Trophoblast cell (in vitro differentiated cells and primary cell): ENCODE measurements around the gene IGF2R.
A peak's percentile ranks its signal among the peaks of the same experiment; 100 is the strongest.

Experiments
- DNase-seq, 2 donors: peaks; one replicate each; pipeline ENCODE4 v3.0.0-alpha.2; 2016
- H2AFZ ChIP-seq: 2 replicates; pipeline ENCODE4 v1.6.1; 2013; ENCODE audit warnings: low read length, moderate library complexity, mild to moderate bottlenecking; ENCODE audit not compliant: insufficient read depth, poor library complexity
- H2AK5ac ChIP-seq: 2 replicates; pipeline ENCODE4 v1.6.1; 2013; ENCODE audit warnings: mild to moderate bottlenecking, low read length
- H2BK120ac ChIP-seq: 2 replicates; pipeline ENCODE4 v1.6.1; 2013; ENCODE audit warnings: low read length, mild to moderate bottlenecking, moderate library complexity; ENCODE audit not compliant: insufficient read depth, poor library complexity
- H2BK12ac ChIP-seq: 2 replicates; pipeline ENCODE4 v1.6.1; 2013; ENCODE audit warnings: mild to moderate bottlenecking, low read length, moderate library complexity
- H2BK5ac ChIP-seq: 2 replicates; pipeline ENCODE4 v1.6.1; 2013; ENCODE audit warnings: low read length, low read depth, moderate library complexity, mild to moderate bottlenecking; ENCODE audit not compliant: poor library complexity
- H3K14ac ChIP-seq: 2 replicates; pipeline ENCODE4 v1.6.1; 2013; ENCODE audit warnings: mild to moderate bottlenecking, low read length
- H3K18ac ChIP-seq: 2 replicates; pipeline ENCODE4 v1.6.1; 2013; ENCODE audit warnings: mild to moderate bottlenecking, low read length
- H3K23ac ChIP-seq: 2 replicates; pipeline ENCODE4 v1.6.1; 2013; ENCODE audit warnings: low read length
- H3K27ac ChIP-seq: 2 replicates; pipeline ENCODE4 v1.5.1; 2013; ENCODE audit warnings: low read depth, mild to moderate bottlenecking, inconsistent platforms, low read length, moderate library complexity
- H3K27me3 ChIP-seq: 2 replicates; pipeline ENCODE4 v1.6.1; 2013; ENCODE audit warnings: inconsistent platforms, mild to moderate bottlenecking, low read length, moderate library complexity; ENCODE audit not compliant: insufficient read depth
- H3K36me3 ChIP-seq, 2 experiments: 1 replicate in 1 of 2; 2 replicates in 1 of 2; pipeline ENCODE4 v1.6.1; 2013; ENCODE audit warnings: low read length in 2 of 2, mild to moderate bottlenecking in 2 of 2, moderate library complexity in 1 of 2; ENCODE audit not compliant: insufficient read depth in 2 of 2, control insufficient read depth in 1 of 2
- H3K4ac ChIP-seq: 2 replicates; pipeline ENCODE4 v1.6.1; 2013; ENCODE audit warnings: low read depth, mild to moderate bottlenecking, low read length, moderate library complexity
- H3K4me1 ChIP-seq, 2 experiments: 1 replicate in 1 of 2; 2 replicates in 1 of 2; pipeline ENCODE4 v1.6.1; 2013; ENCODE audit warnings: low read length in 2 of 2, mild to moderate bottlenecking in 2 of 2, moderate library complexity in 1 of 2; ENCODE audit not compliant: insufficient read depth in 2 of 2, control insufficient read depth in 1 of 2
- H3K4me2 ChIP-seq: 2 replicates; pipeline ENCODE4 v1.6.1; 2013; ENCODE audit warnings: inconsistent platforms, mild to moderate bottlenecking, low read length, moderate library complexity
- H3K4me3 ChIP-seq: 2 replicates; pipeline ENCODE4 v1.5.1; 2013; ENCODE audit warnings: mild to moderate bottlenecking, low read depth, low read length, inconsistent platforms
- H3K79me1 ChIP-seq: one replicate; pipeline ENCODE4 v1.6.1; 2013; ENCODE audit warnings: low read length
- H3K79me2 ChIP-seq: 2 replicates; pipeline ENCODE4 v1.6.1; 2013; ENCODE audit warnings: low read length, mild to moderate bottlenecking; ENCODE audit not compliant: control insufficient read depth, insufficient read depth, poor library complexity
- H3K9ac ChIP-seq: 2 replicates; pipeline ENCODE4 v1.6.1; 2013; ENCODE audit warnings: mild to moderate bottlenecking, low read length
- H3K9me3 ChIP-seq: 2 replicates; pipeline ENCODE4 v1.6.1; 2013; ENCODE audit warnings: low read depth, mild to moderate bottlenecking, control low read depth, inconsistent platforms, low read length; ENCODE audit not compliant: insufficient read depth
- H4K12ac ChIP-seq: 2 replicates; pipeline ENCODE4 v1.6.1; 2013; ENCODE audit warnings: low read depth, mild to moderate bottlenecking, low read length, moderate library complexity
- H4K8ac ChIP-seq: 2 replicates; pipeline ENCODE4 v1.6.1; 2013; ENCODE audit warnings: low read depth, mild to moderate bottlenecking, low read length, moderate library complexity
- H4K91ac ChIP-seq: one replicate; pipeline ENCODE4 v1.6.1; 2013; ENCODE audit warnings: low read depth, mild to moderate bottlenecking, low read length, moderate library complexity
- WGBS: extraction: QIAGEN DNeasy Blood & Tissue Kit; methylation state at CpG from one replicate; pipeline ENCODE4 v1.1.7; 2013; ENCODE audit warnings: missing lambda C conversion rate; ENCODE audit not compliant: insufficient read length, insufficient coverage; ENCODE audit errors: extremely low coverage; 5-methylcytosine and 5-hydroxymethylcytosine counted together

IGF2R gene

GRCh38 chr6:159963111-159963510 lies 5.8 kb upstream of the IGF2R start:
- no CpG with 5 or more reads among the region's 3 CpGs for WGBS
- H3K9ac ChIP-seq, result no peak overlapping the region
- no peak overlapping the region for H3K23ac ChIP-seq
- peaks cover 2% of the 10 kb centered on the region for H3K9me3 ChIP-seq
- H3K4me1 ChIP-seq, result no peaks in the 10 kb centered on the region
- no peak overlapping the region for H3K4me3 ChIP-seq
- DNase-seq, result no peak
- H3K4ac ChIP-seq, result no peak overlapping the region
- H3K27me3 ChIP-seq, result no peaks in the 10 kb centered on the region
- no peak overlapping the region for H3K18ac ChIP-seq
- no peak overlapping the region for H2BK5ac ChIP-seq
- no peak overlapping the region for H4K8ac ChIP-seq
- H3K36me3 ChIP-seq, result no peaks in the 10 kb centered on the region
- H3K14ac ChIP-seq, result no peak overlapping the region
- H2BK120ac ChIP-seq, result no peak overlapping the region
- no peaks in the 10 kb centered on the region for H3K79me1 ChIP-seq
- H3K79me2 ChIP-seq, result no peaks in the 10 kb centered on the region
- no peak overlapping the region for H3K27ac ChIP-seq
- H4K12ac ChIP-seq, result no peak overlapping the region
- no peak overlapping the region for H2AFZ ChIP-seq
- no peak overlapping the region for H2AK5ac ChIP-seq
- no peak overlapping the region for H4K91ac ChIP-seq
- no peak overlapping the region for H2BK12ac ChIP-seq
- H3K4me2 ChIP-seq, result no peak overlapping the region

DNA sequence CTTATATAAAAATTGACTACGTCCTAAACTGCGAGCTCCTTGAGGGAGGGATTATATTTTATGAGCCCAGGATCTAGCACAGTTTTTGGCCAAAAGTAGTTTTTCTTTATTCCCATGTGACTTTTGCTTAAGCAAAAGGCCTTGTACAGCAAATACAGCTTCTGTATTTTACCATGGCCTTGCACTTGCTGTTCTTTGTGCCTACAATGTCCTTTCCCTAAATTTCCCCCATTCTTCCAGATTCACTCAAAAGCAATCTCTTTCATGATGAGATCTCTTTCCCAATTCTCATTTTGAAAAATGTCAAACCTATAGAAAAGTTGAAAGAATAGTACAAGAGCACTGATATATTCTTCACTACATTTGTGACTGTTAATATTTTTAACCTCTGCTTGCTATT lies 4.8 kb upstream of the IGF2R start:
- H3K79me1 ChIP-seq, result peaks cover 5% of the 10 kb centered on the region
- H4K12ac ChIP-seq, result no peak overlapping the region
- DNase-seq, result no peak
- no peak overlapping the region for H2AK5ac ChIP-seq
- no peak overlapping the region for H3K9ac ChIP-seq
- WGBS, result no CpG with 5 or more reads among the region's 2 CpGs
- peaks cover 2% of the 10 kb centered on the region for H3K9me3 ChIP-seq
- H3K4me2 ChIP-seq, result no peak overlapping the region
- no peak overlapping the region for H3K18ac ChIP-seq
- H4K8ac ChIP-seq, result no peak overlapping the region
- no peak overlapping the region for H3K27ac ChIP-seq
- no peak overlapping the region for H3K4me3 ChIP-seq
- no peaks in the 10 kb centered on the region for H3K27me3 ChIP-seq
- no peak overlapping the region for H2AFZ ChIP-seq
- H3K79me2 ChIP-seq, result peaks cover 4% of the 10 kb centered on the region
- no peaks in the 10 kb centered on the region for H3K36me3 ChIP-seq
- H3K14ac ChIP-seq, result no peak overlapping the region
- H2BK12ac ChIP-seq, result no peak overlapping the region
- H3K4ac ChIP-seq, result no peak overlapping the region
- no peak overlapping the region for H4K91ac ChIP-seq
- H2BK120ac ChIP-seq, result no peak overlapping the region
- H3K23ac ChIP-seq, result no peak overlapping the region
- no peak overlapping the region for H2BK5ac ChIP-seq
- peaks cover 2 to 3% of the 10 kb centered on the region in 2 experiments for H3K4me1 ChIP-seq

DNA sequence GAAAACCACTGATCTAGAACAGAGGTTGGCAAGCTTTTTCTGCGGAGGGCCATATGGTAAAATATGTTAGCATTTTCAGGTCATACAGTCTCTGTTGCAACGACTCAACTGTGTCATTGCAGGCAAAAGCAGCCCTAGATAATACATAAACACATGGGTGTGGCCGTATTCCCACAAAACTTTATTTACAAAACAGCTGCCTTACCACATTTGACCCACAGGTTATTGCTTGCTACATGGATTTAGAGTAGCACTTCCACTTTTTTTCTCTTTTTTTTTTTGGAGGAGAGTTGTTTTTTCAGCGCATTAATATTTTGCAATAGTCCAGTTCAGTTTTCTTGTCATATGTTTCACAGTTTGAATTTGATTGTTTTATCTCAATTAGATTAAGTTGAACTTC lies 2.5 kb upstream of the IGF2R start:
- DNase-seq, result peak in 1 of 2 donors; percentile 12
- H3K4me1 ChIP-seq, result peaks cover 3 to 6% of the 10 kb centered on the region in 2 experiments
- H3K23ac ChIP-seq, result no peak overlapping the region
- H3K9ac ChIP-seq, result no peak overlapping the region
- no peak overlapping the region for H4K8ac ChIP-seq
- H3K18ac ChIP-seq, result no peak overlapping the region
- no peak overlapping the region for H3K4me2 ChIP-seq
- H3K79me2 ChIP-seq, result peaks cover 16% of the 10 kb centered on the region
- H3K14ac ChIP-seq, result no peak overlapping the region
- no peaks in the 10 kb centered on the region for H3K27me3 ChIP-seq
- no peak overlapping the region for H2AFZ ChIP-seq
- H3K9me3 ChIP-seq, result peaks cover 2% of the 10 kb centered on the region
- no peak overlapping the region for H2AK5ac ChIP-seq
- no peak overlapping the region for H4K91ac ChIP-seq
- no peak overlapping the region for H2BK12ac ChIP-seq
- H3K27ac ChIP-seq, result no peak overlapping the region
- H4K12ac ChIP-seq, result no peak overlapping the region
- peaks cover 0 to 2% of the 10 kb centered on the region in 2 experiments for H3K36me3 ChIP-seq
- no peak overlapping the region for H3K4ac ChIP-seq
- no CpG with 5 or more reads among the region's 4 CpGs for WGBS
- no peak overlapping the region for H2BK5ac ChIP-seq
- no peak overlapping the region for H3K4me3 ChIP-seq
- H3K79me1 ChIP-seq, result peaks cover 11% of the 10 kb centered on the region
- H2BK120ac ChIP-seq, result no peak overlapping the region

DNA sequence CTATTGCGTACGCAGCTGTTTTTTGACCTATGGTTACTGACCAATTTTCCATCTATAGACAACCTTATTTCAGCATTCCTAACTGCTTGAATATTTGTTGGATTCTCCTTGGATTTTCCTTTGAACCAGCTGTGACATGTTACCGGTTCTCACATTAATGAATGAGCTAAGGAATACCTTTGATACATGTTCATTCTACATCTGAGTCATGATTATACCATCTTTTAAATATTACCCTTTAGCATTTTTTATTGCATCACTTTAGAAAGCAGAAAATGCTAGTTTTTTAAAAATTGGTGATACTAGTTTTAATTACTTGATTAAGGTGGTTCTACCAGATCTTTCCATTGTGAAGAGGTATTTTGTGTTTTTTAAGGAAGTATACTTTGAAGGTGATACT lies 1.9 kb upstream of the IGF2R start:
- H3K79me1 ChIP-seq, result peaks cover 11% of the 10 kb centered on the region
- no peak overlapping the region for H3K18ac ChIP-seq
- peaks cover 2% of the 10 kb centered on the region for H3K9me3 ChIP-seq
- H4K8ac ChIP-seq, result no peak overlapping the region
- peaks cover 3 to 6% of the 10 kb centered on the region in 2 experiments for H3K4me1 ChIP-seq
- WGBS, result no CpG with 5 or more reads among the region's 3 CpGs
- no peak overlapping the region for H4K91ac ChIP-seq
- no peak overlapping the region for H3K4ac ChIP-seq
- H4K12ac ChIP-seq, result no peak overlapping the region
- H2BK120ac ChIP-seq, result no peak overlapping the region
- DNase-seq, result no peak
- H3K79me2 ChIP-seq, result peaks cover 18% of the 10 kb centered on the region
- H3K4me3 ChIP-seq, result no peak overlapping the region
- no peak overlapping the region for H3K14ac ChIP-seq
- no peak overlapping the region for H3K27ac ChIP-seq
- H3K36me3 ChIP-seq, result peaks cover 0 to 2% of the 10 kb centered on the region in 2 experiments
- no peak overlapping the region for H3K9ac ChIP-seq
- no peak overlapping the region for H3K23ac ChIP-seq
- no peak overlapping the region for H3K4me2 ChIP-seq
- H2BK5ac ChIP-seq, result no peak overlapping the region
- H2BK12ac ChIP-seq, result no peak overlapping the region
- no peak overlapping the region for H2AFZ ChIP-seq
- H3K27me3 ChIP-seq, result no peaks in the 10 kb centered on the region
- no peak overlapping the region for H2AK5ac ChIP-seq
